ENCODE data around the gene EFNA5.

DNA sequence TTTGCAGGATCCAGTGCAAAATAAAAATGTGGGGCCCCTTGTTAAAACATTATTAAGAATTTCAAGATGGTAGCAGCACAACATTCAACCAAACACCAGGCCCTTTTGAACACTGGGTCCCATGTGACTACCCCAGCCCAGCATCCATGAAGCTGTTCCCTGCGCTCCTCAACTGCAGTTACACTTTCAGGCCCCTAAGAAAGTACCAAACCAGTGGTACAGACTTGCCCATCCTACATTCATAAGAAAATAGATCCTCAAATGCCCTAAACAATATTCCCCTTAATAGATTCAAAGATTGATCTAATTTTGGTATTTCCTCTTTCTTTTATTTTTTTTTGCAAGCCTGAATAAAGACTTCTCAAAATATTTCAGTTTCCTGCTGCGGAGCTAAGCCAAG is 201.7 kb downstream of the EFNA5 start:
- TF ChIP-seq RXRA (IDR thresholded peaks at IDR 0.05), result no peak
- TF ChIP-seq HNF4G (IDR thresholded peaks at IDR 0.05), result no peak
- TF ChIP-seq, protein P1, sequence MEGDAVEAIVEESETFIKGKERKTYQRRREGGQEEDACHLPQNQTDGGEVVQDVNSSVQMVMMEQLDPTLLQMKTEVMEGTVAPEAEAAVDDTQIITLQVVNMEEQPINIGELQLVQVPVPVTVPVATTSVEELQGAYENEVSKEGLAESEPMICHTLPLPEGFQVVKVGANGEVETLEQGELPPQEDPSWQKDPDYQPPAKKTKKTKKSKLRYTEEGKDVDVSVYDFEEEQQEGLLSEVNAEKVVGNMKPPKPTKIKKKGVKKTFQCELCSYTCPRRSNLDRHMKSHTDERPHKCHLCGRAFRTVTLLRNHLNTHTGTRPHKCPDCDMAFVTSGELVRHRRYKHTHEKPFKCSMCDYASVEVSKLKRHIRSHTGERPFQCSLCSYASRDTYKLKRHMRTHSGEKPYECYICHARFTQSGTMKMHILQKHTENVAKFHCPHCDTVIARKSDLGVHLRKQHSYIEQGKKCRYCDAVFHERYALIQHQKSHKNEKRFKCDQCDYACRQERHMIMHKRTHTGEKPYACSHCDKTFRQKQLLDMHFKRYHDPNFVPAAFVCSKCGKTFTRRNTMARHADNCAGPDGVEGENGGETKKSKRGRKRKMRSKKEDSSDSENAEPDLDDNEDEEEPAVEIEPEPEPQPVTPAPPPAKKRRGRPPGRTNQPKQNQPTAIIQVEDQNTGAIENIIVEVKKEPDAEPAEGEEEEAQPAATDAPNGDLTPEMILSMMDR (IDR thresholded peaks at IDR 0.05; ENCODE audit: low read depth, low read length, missing input control), result no peak
- TF ChIP-seq YY1 (IDR thresholded peaks at IDR 0.05), result no peak

Data from liver (tissue), 3 donors.